Esophagus (tissue), 2 donors: ENCODE measurements around the gene AZGP1. TPM values are rescaled to one million over a fixed set of nuclear protein-coding genes. Genes with fewer than 3 reads are reported as not detected.
A peak's percentile ranks its signal among the peaks of the same experiment; 100 is the strongest.
"Not testable (repeated sequence)": the region's sequence is repeated elsewhere in the genome, so short reads cannot be mapped to it uniquely, and the experiment has no call there.

ENCODE experiments used
- H3K27ac ChIP-seq, 2 donors: one replicate each; pipeline ENCODE4 v1.5.1; 2013; ENCODE audit warnings: low read depth in 2 of 2, mild to moderate bottlenecking in 2 of 2, inconsistent platforms in 1 of 2, low read length in 1 of 2, moderate library complexity in 1 of 2
- H3K27me3 ChIP-seq, 2 donors: one replicate each; pipeline ENCODE4 v1.6.1; 2013; ENCODE audit warnings: low read length in 2 of 2, control low read depth in 1 of 2, mild to moderate bottlenecking in 1 of 2; ENCODE audit not compliant: insufficient read depth in 2 of 2, control insufficient read depth in 1 of 2
- H3K36me3 ChIP-seq, 2 donors: one replicate each; pipeline ENCODE4 v1.6.1; 2013; ENCODE audit warnings: low read length in 1 of 2; ENCODE audit not compliant: control insufficient read depth in 2 of 2, insufficient read depth in 2 of 2
- H3K4me1 ChIP-seq, 2 donors: one replicate each; pipeline ENCODE4 v1.6.1; 2013; ENCODE audit warnings: low read length in 1 of 2; ENCODE audit not compliant: control insufficient read depth in 2 of 2, insufficient read depth in 2 of 2
- H3K4me3 ChIP-seq, 2 donors: one replicate each; pipeline ENCODE4 v1.5.1; 2013; ENCODE audit warnings: low read length in 2 of 2, mild to moderate bottlenecking in 2 of 2, low read depth in 1 of 2, moderate library complexity in 1 of 2
- H3K9me3 ChIP-seq, 2 donors: one replicate each; pipeline ENCODE4 v1.6.1; 2013; ENCODE audit warnings: mild to moderate bottlenecking in 2 of 2, low read depth in 1 of 2, low read length in 1 of 2, moderate library complexity in 1 of 2; ENCODE audit not compliant: control insufficient read depth in 2 of 2, insufficient read depth in 1 of 2
- WGBS, 2 donors: extraction: QIAGEN DNeasy Blood & Tissue Kit; methylation state at CpG; one replicate each; pipeline ENCODE4 v1.1.7; 2013; 5-methylcytosine and 5-hydroxymethylcytosine counted together
- polyA plus RNA-seq, 2 donors: library from polyadenylated mRNA; stranded (reverse); fragments of 200-250 nt; gene quantifications; one replicate each; pipeline ENCODE4 v1.2.3, GENCODE V29; 2013
- donor health status: healthy with polysubstance abuse.
- donor health status: Bipolar disorder and iron deficiency.

AZGP1 gene
- polyA plus RNA-seq, 2 donors = 1.6 to 2.0 TPM

GRCh38 chr7:100015232-100016214 lies 39.7 kb upstream of the AZGP1 start, which contains the start of gene ZKSCAN1:
ZKSCAN1 (plus strand) TSS chr7:100015596; CDS start chr7:100023507, 7,911 bp downstream.
- 1% methylated on average over 55 to 70 of the region's 70 CpGs for WGBS, 2 donors
- H3K9me3 ChIP-seq = no peaks in the 10 kb centered on the region
- H3K27me3 ChIP-seq = no peaks in the 10 kb centered on the region
- H3K4me3 ChIP-seq = peak within 1 kb of the TSS; percentile 84 to 95
- H3K4me1 ChIP-seq = peaks cover 2 to 3% of the 10 kb centered on the region in 2 donors
- H3K36me3 ChIP-seq = peaks cover 0 to 4% of the 10 kb centered on the region in 2 donors
- H3K27ac ChIP-seq = peak within 1 kb of the TSS; percentile 93 to 97

GRCh38 chr7:100013328-100013676 lies 37.5 kb upstream of the AZGP1 start:
- Histone ChIP-seq H3K27me3 (no peaks in the 10 kb centered on the region), H3K27ac (peak overlapping the region in 1 of 2 donors; percentile 24), H3K4me1 (peaks cover 2 to 10% of the 10 kb centered on the region in 2 donors), H3K4me3 (no peak overlapping the region), H3K36me3 (no peaks in the 10 kb centered on the region), H3K9me3 (no peaks in the 10 kb centered on the region)
- WGBS, 2 donors = 47 to 53% methylated on average over 3 of the region's 3 CpGs

- H3K36me3 ChIP-seq, H3K4me3 ChIP-seq, H3K9me3 ChIP-seq, H3K27me3 ChIP-seq: not testable (repeated sequence)
- Histone ChIP-seq H3K27ac (peak overlapping the region in 1 of 2 donors; percentile 56), H3K4me1 (peaks cover 2 to 11% of the 10 kb centered on the region in 2 donors)
- WGBS, 2 donors = 49 to 53% methylated on average over 14 of the region's 14 CpGs
Observed at GRCh38 chr7:100012385-100013327, 36.8 kb upstream of the AZGP1 start.

GRCh38 chr7:100011516-100011915 lies 35.7 kb upstream of the AZGP1 start:
- no peaks in the 10 kb centered on the region for H3K27me3 ChIP-seq
- no peaks in the 10 kb centered on the region for H3K36me3 ChIP-seq
- no peaks in the 10 kb centered on the region for H3K9me3 ChIP-seq
- H3K4me3 ChIP-seq = no peak overlapping the region
- H3K27ac ChIP-seq = no peak overlapping the region
- peaks cover 2 to 11% of the 10 kb centered on the region in 2 donors for H3K4me1 ChIP-seq
- 52 to 59% methylated on average over 3 of the region's 3 CpGs for WGBS, 2 donors

- Histone ChIP-seq H3K9me3 (no peaks in the 10 kb centered on the region), H3K27me3 (no peaks in the 10 kb centered on the region), H3K4me3 (no peak overlapping the region), H3K27ac (no peak overlapping the region), H3K4me1 (peaks cover 2 to 11% of the 10 kb centered on the region in 2 donors), H3K36me3 (no peaks in the 10 kb centered on the region)
- 68% methylated on average over 2 of the region's 2 CpGs for WGBS, 2 donors
Observed at GRCh38 chr7:100010901-100011300, 35.1 kb upstream of the AZGP1 start.

- WGBS, 2 donors = 69 to 76% methylated on average over 8 of the region's 8 CpGs
- peaks cover 2 to 11% of the 10 kb centered on the region in 2 donors for H3K4me1 ChIP-seq
- not testable (repeated sequence) for H3K4me3 ChIP-seq, H3K36me3 ChIP-seq, H3K9me3 ChIP-seq, H3K27ac ChIP-seq, H3K27me3 ChIP-seq
Observed at GRCh38 chr7:100009952-100010351, 34.1 kb upstream of the AZGP1 start.

GRCh38 chr7:100008525-100008924 lies 32.7 kb upstream of the AZGP1 start:
- Histone ChIP-seq H3K36me3 (no peaks in the 10 kb centered on the region), H3K4me3 (no peak overlapping the region), H3K9me3 (no peaks in the 10 kb centered on the region), H3K27me3 (no peaks in the 10 kb centered on the region), H3K27ac (peak overlapping the region; percentile 75), H3K4me1 (peaks cover 2 to 11% of the 10 kb centered on the region in 2 donors)
- WGBS, 2 donors = 35 to 39% methylated on average over 10 of the region's 10 CpGs

- WGBS, 2 donors = 69 to 71% methylated on average over 3 of the region's 3 CpGs
Observed at GRCh38 chr7:100007887-100008286, 32.1 kb upstream of the AZGP1 start.

More at GRCh38 chr7:100007887-100008286, 32.1 kb upstream of the AZGP1 start:
- no peak overlapping the region for H3K27ac ChIP-seq
- H3K4me1 ChIP-seq = peaks cover 2 to 11% of the 10 kb centered on the region in 2 donors
- H3K9me3 ChIP-seq = no peaks in the 10 kb centered on the region
- no peaks in the 10 kb centered on the region for H3K27me3 ChIP-seq
- no peak overlapping the region for H3K4me3 ChIP-seq
- no peaks in the 10 kb centered on the region for H3K36me3 ChIP-seq
